Hepatocyte (in vitro differentiated cells): Measurements from ENCODE around the gene ACE. TPM values are rescaled to one million over a fixed set of nuclear protein-coding genes. Genes with fewer than 3 reads are reported as not detected.

Experiments used
- DNase-seq: peaks from one replicate; pipeline ENCODE4 v3.0.0-alpha.2; 2016; ENCODE audit warnings: low spot score
- H2AFZ ChIP-seq: fragments of 200-600 bp; sonication (generic); 2 replicates; pipeline ENCODE4 v1.6.0; 2016; ENCODE audit warnings: antibody characterized with exemption, mild to moderate bottlenecking
- H3K27ac ChIP-seq: fragments of 200-600 bp; sonication (generic); 2 replicates; pipeline ENCODE4 v1.5.1; 2016; ENCODE audit warnings: mild to moderate bottlenecking
- H3K27me3 ChIP-seq: fragments of 200-600 bp; sonication (generic); 2 replicates; pipeline ENCODE4 v1.6.1; 2016
- H3K36me3 ChIP-seq: fragments of 200-600 bp; sonication (generic); replicated peaks from 2 replicates; pipeline ENCODE4 v1.5.1; 2016; ENCODE audit warnings: low read depth; ENCODE audit not compliant: insufficient read depth
- H3K4me1 ChIP-seq: fragments of 200-600 bp; sonication (generic); 2 replicates; pipeline ENCODE4 v1.5.1; 2016; ENCODE audit warnings: mild to moderate bottlenecking, moderate library complexity; ENCODE audit not compliant: insufficient read depth
- H3K4me2 ChIP-seq: fragments of 200-600 bp; sonication (generic); 2 replicates; pipeline ENCODE4 v1.6.0; 2016
- H3K4me3 ChIP-seq: fragments of 200-600 bp; sonication (generic); 2 replicates; pipeline ENCODE4 v1.5.1; 2016; ENCODE audit warnings: mild to moderate bottlenecking
- H3K79me2 ChIP-seq: fragments of 200-600 bp; sonication (generic); 2 replicates; pipeline ENCODE4 v1.6.0; 2017; ENCODE audit warnings: mild to moderate bottlenecking
- H3K9me2 ChIP-seq: fragments of 200-600 bp; sonication (generic); replicated peaks from 2 replicates; pipeline ENCODE4 v1.6.0; 2017; ENCODE audit warnings: mild to moderate bottlenecking; ENCODE audit not compliant: insufficient read depth
- H3K9me3 ChIP-seq: fragments of 200-600 bp; sonication (generic); 2 replicates; pipeline ENCODE4 v1.5.1; 2016; ENCODE audit warnings: low read depth, mild to moderate bottlenecking
- H4K20me1 ChIP-seq: fragments of 200-600 bp; sonication (generic); 2 replicates; pipeline ENCODE4 v1.6.0; 2016; ENCODE audit warnings: mild to moderate bottlenecking; ENCODE audit not compliant: insufficient read depth, poor library complexity, severe bottlenecking
- CTCF ChIP-seq: fragments of 200-600 bp; sonication (generic); IDR thresholded peaks from 2 replicates; pipeline ENCODE4 v1.5.1; 2016; ENCODE audit warnings: antibody characterized with exemption, mild to moderate bottlenecking; ENCODE audit not compliant: poor library complexity
- EZH2 ChIP-seq: fragments of 200-600 bp; sonication (generic); IDR thresholded peaks from 2 replicates; pipeline ENCODE4 v1.6.1; 2016; ENCODE audit warnings: antibody characterized with exemption, mild to moderate bottlenecking, borderline replicate concordance
- EZH2phosphoT487 ChIP-seq: fragments of 200-600 bp; sonication (generic); IDR thresholded peaks from one replicate; pipeline ENCODE4 v1.6.1; 2018; ENCODE audit warnings: antibody characterized with exemption, mild to moderate bottlenecking, low read depth, moderate library complexity; ENCODE audit not compliant: unreplicated experiment, severe bottlenecking
- WGBS: methylation state at CpG from one replicate; pipeline ENCODE4 v1.1.6; 2016; ENCODE audit warnings: low lambda C conversion rate; ENCODE audit errors: missing lambda C conversion rate; 5-methylcytosine and 5-hydroxymethylcytosine counted together
- polyA plus RNA-seq: library from polyadenylated mRNA; unstranded; fragments of >200 nt; fragmentation: Nextera tagmentation; extraction: Ambion mirVana; gene quantifications from 2 replicates; pipeline ENCODE4 v1.2.1, GENCODE V29; 2016
- total RNA-seq: library from RNA; depleted of rRNA; stranded (reverse); fragments of >200 nt; gene quantifications from 2 replicates; pipeline ENCODE4 v1.2.3, GENCODE V29; 2014

ACE gene
- total and polyA plus RNA-seq, 2 experiments from 2014 or later: 7.2 to 8.0 TPM

- no peak overlapping the region for H3K4me3 ChIP-seq
- 90% methylated on average over 10 of the region's 11 CpGs for WGBS
- H3K27ac ChIP-seq: no peak overlapping the region
- no peak for DNase-seq
- no peaks in the 10 kb centered on the region for H3K9me2 ChIP-seq
- peaks cover 13% of the 10 kb centered on the region for H3K27me3 ChIP-seq
- H3K4me1 ChIP-seq: peaks cover 15% of the 10 kb centered on the region
- no peaks in the 10 kb centered on the region for H3K79me2 ChIP-seq
- H4K20me1 ChIP-seq: no peaks in the 10 kb centered on the region
- H2AFZ ChIP-seq: no peak overlapping the region
- no peak overlapping the region for H3K4me2 ChIP-seq
- H3K9me3 ChIP-seq: no peaks in the 10 kb centered on the region
- no peaks in the 10 kb centered on the region for H3K36me3 ChIP-seq
- TF ChIP-seq EZH2 (no peak), CTCF (no peak), EZH2phosphoT487 (no peak)
These were observed 4.1 kb downstream of the ACE start for GRCh38 chr17:63480826-63481487.

- peaks cover 12% of the 10 kb centered on the region for H3K4me1 ChIP-seq
- peaks cover 11% of the 10 kb centered on the region for H3K27me3 ChIP-seq
- no peaks in the 10 kb centered on the region for H3K79me2 ChIP-seq
These were observed 4.6 kb downstream of the ACE start for GRCh38 chr17:63481488-63481870.

GRCh38 chr17:63482509-63482908 is 5.6 kb downstream of the ACE start:
- Histone ChIP-seq H3K27ac (no peak overlapping the region), H4K20me1 (no peaks in the 10 kb centered on the region), H3K9me3 (no peaks in the 10 kb centered on the region), H3K9me2 (no peaks in the 10 kb centered on the region), H3K4me3 (no peak overlapping the region), H3K79me2 (no peaks in the 10 kb centered on the region), H3K36me3 (no peaks in the 10 kb centered on the region), H2AFZ (no peak overlapping the region), H3K27me3 (peaks cover 11% of the 10 kb centered on the region), H3K4me2 (no peak overlapping the region), H3K4me1 (peaks cover 9% of the 10 kb centered on the region)
- TF ChIP-seq EZH2: no peak
- TF ChIP-seq CTCF: no peak
- no peak for TF ChIP-seq EZH2phosphoT487
- no peak for DNase-seq
- 91% methylated on average over 15 of the region's 16 CpGs for WGBS

More at GRCh38 chr17:63481488-63481870, 4.6 kb downstream of the ACE start:
- no peaks in the 10 kb centered on the region for H3K9me2 ChIP-seq
- H3K4me2 ChIP-seq: no peak overlapping the region
- DNase-seq: no peak
- no peaks in the 10 kb centered on the region for H3K36me3 ChIP-seq
- H4K20me1 ChIP-seq: no peaks in the 10 kb centered on the region
- H3K4me3 ChIP-seq: no peak overlapping the region
- no peaks in the 10 kb centered on the region for H3K9me3 ChIP-seq
- H3K27ac ChIP-seq: no peak overlapping the region
- 95% methylated on average over 15 of the region's 16 CpGs for WGBS
- TF ChIP-seq EZH2phosphoT487 (no peak), CTCF (no peak), EZH2 (no peak)
- H2AFZ ChIP-seq: no peak overlapping the region
